ENCODE data around the gene CAPN11. TPM values are rescaled to one million over a fixed set of nuclear protein-coding genes. Genes with fewer than 3 reads are reported as not detected.

CAPN11 gene
- total RNA-seq, 1 experiment from 2014 or later: 0.28 TPM

- Mint-ChIP-seq H3K27ac (peak overlapping the region in 1 of 3 experiments; percentile 89; a peak in 2 of 7 replicates), H3K4me3 (no peak overlapping the region; a peak in 1 of 5 replicates), H3K9me3 (no peaks in the 10 kb centered on the region), H3K27me3 (ENCODE audit: low read depth) (no peaks in the 10 kb centered on the region), H3K36me3 (ENCODE audit: insufficient read depth in 1 of 3, low read depth in 3 of 3) (peaks cover 35 to 91% (median 88%) of the 10 kb centered on the region in 3 experiments; a peak in 6 of 7 replicates), H3K4me1 (no peaks in the 10 kb centered on the region)
- Histone ChIP-seq H2AFZ (ENCODE audit: low read length) (no peak overlapping the region), H3K27ac (ENCODE audit: insufficient read length, low read depth, low read length) (no peak overlapping the region), H2BK15ac (ENCODE audit: low read depth, low read length) (no peak overlapping the region), H2BK12ac (ENCODE audit: insufficient read length, low read depth, low read length) (no peak overlapping the region), H3K23me2 (ENCODE audit: insufficient read length, low read depth, low read length, poor library complexity, severe bottlenecking) (no peaks in the 10 kb centered on the region), H2BK5ac (ENCODE audit: insufficient read length, low read length) (no peak overlapping the region), H3K56ac (ENCODE audit: insufficient read length, low read depth, low read length) (no peak overlapping the region), H3K4me1 (ENCODE audit: insufficient read depth, low read length) (no peaks in the 10 kb centered on the region), H2BK20ac (ENCODE audit: low read depth, low read length, poor library complexity, severe bottlenecking) (no peak overlapping the region), H3K4ac (ENCODE audit: low read depth, low read length) (no peak overlapping the region), H3K79me1 (ENCODE audit: insufficient read depth, low read depth, low read length, poor library complexity, severe bottlenecking) (peaks cover 8% of the 10 kb centered on the region), H3K9ac (ENCODE audit: extremely low read depth, insufficient read length, low read length) (no peak overlapping the region), H2AK5ac (ENCODE audit: insufficient read length, low read length) (no peak overlapping the region), H3K27me3 (ENCODE audit: insufficient read depth, low read length) (no peaks in the 10 kb centered on the region), H2BK120ac (ENCODE audit: low read depth, low read length, poor library complexity, severe bottlenecking) (no peak overlapping the region), H3K79me2 (ENCODE audit: insufficient read depth, low read length) (0 out of 2 replicates have a peak, but pooled peaks cover 1% of the 10 kb centered on the region), H3T11ph (ENCODE audit: low read length) (no peak overlapping the region), H3K18ac (ENCODE audit: insufficient read length, low read depth, low read length) (no peak overlapping the region), H3K14ac (ENCODE audit: insufficient read depth, low read length) (no peak overlapping the region), H3K4me2 (ENCODE audit: insufficient read depth, insufficient read length, low read length) (no peak overlapping the region), H4K8ac (replicated peaks; ENCODE audit: insufficient read length, low read depth, low read length) (no peak overlapping the region), H4K20me1 (ENCODE audit: control insufficient read depth, insufficient read depth, insufficient read length) (no peaks in the 10 kb centered on the region), H3K9me3 (ENCODE audit: control insufficient read depth, low read depth, low read length) (no peaks in the 10 kb centered on the region), H3K23ac (ENCODE audit: insufficient read length, low read depth, low read length) (no peak overlapping the region), H4K5ac (ENCODE audit: insufficient read length, low read depth, low read length) (no peak overlapping the region), H4K91ac (ENCODE audit: insufficient read length, low read depth, low read length) (no peak overlapping the region)
- no CpG with 5 or more reads among the region's 10 CpGs for WGBS (ENCODE audit: extremely low coverage, insufficient read length, low lambda C conversion rate)
- no peak for DNase-seq
- TF ChIP-seq CTCF (conservative IDR thresholded peaks at IDR 0.05): no peak
Observed at GRCh38 chr6:44109212-44109611, 49.4 kb upstream of the CAPN11 start.

Measured in H9 (cell line).